Ramos (cell line): ENCODE data around the gene KIRREL1.

Experiments
- in situ Hi-C: fragments of 300-500 bp; cut with MboI; formaldehyde crosslinking; loops from one replicate; pipeline ENCODE4 v1.14.3; 2022; ENCODE audit warnings: low sequenced_read_pairs; ENCODE audit not compliant: unreplicated experiment

The KIRREL1 gene

GRCh38 chr1:158099185-158099584 is 105.7 kb downstream of the KIRREL1 start:
- in situ Hi-C loops: no loop called here

GRCh38 chr1:158100498-158100897 is 107.1 kb downstream of the KIRREL1 start:
- in situ Hi-C loops: no loop called here

- in situ Hi-C loops: no loop called here
These were observed 108.0 kb downstream of the KIRREL1 start for GRCh38 chr1:158101455-158101854.

GRCh38 chr1:158101927-158102326 is 108.5 kb downstream of the KIRREL1 start:
- in situ Hi-C loops: no loop called here

GRCh38 chr1:158102881-158103674 is 109.6 kb downstream of the KIRREL1 start:
- in situ Hi-C loops: no loop called here

GRCh38 chr1:158103861-158104522 is 110.5 kb downstream of the KIRREL1 start:
- in situ Hi-C loops: no loop called here

GRCh38 chr1:158104891-158105290 is 111.4 kb downstream of the KIRREL1 start:
- in situ Hi-C loops: no loop called here

GRCh38 chr1:158105352-158106095 is 112.1 kb downstream of the KIRREL1 start:
- in situ Hi-C loops: no loop called here

GRCh38 chr1:158107916-158108315 is 114.5 kb downstream of the KIRREL1 start:
- in situ Hi-C loops: no loop called here

GRCh38 chr1:158112994-158113758 is 119.7 kb downstream of the KIRREL1 start:
- in situ Hi-C loops: no loop called here

GRCh38 chr1:158113759-158114127 is 120.3 kb downstream of the KIRREL1 start:
- in situ Hi-C loops: no loop called here

- in situ Hi-C loops: no loop called here
These were observed 121.7 kb downstream of the KIRREL1 start for GRCh38 chr1:158115126-158115525.

GRCh38 chr1:158116311-158117167 is 123.1 kb downstream of the KIRREL1 start:
- in situ Hi-C loops: no loop called here

- in situ Hi-C loops: no loop called here
These were observed 124.6 kb downstream of the KIRREL1 start for GRCh38 chr1:158117854-158118704.

GRCh38 chr1:158118713-158119402 is 125.4 kb downstream of the KIRREL1 start:
- in situ Hi-C loops: no loop called here

GRCh38 chr1:158119976-158120653 is 126.7 kb downstream of the KIRREL1 start:
- in situ Hi-C loops: loop anchor here (10.0 kb wide), 1 partner anchor 155 kb away; no protein-coding TSS in a partner anchor

GRCh38 chr1:158121604-158122254 is 128.3 kb downstream of the KIRREL1 start:
- in situ Hi-C loops: loop anchor here (10.0 kb wide), 1 partner anchor 157 kb away; no protein-coding TSS in a partner anchor
